SK-N-DZ (cell line): ENCODE data around the gene DYNLL1.
"Not testable (repeated sequence)": the region's sequence is repeated elsewhere in the genome, so short reads cannot be mapped to it uniquely, and the experiment has no call there.

Experiments used
- DNase-seq: peaks from one replicate; pipeline ENCODE4 v3.0.0-alpha.2; 2015; ENCODE audit warnings: low spot score

Gene DYNLL1

GRCh38 chr12:120508537-120508936 lies 12.6 kb downstream of the DYNLL1 start:
- no peak for DNase-seq

DNA sequence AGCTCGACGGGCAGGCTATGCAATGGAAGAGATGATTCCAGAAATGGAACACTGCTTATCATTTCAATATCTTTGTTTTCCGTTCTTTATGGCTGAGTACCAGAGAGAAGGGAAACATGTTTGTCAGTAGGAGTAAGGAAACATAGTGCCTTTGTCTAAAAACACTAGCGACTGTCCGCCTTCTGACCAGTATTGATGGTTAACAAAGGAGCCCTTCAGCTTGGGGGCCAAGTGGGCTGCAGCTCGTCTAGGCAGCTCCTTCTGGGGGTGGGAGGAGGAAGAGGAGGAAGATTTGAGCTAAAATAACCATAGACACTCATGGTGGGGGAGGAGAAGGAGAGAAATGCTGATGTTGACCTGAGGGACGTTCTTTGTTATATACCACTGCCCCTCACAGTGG lies 18.1 kb downstream of the DYNLL1 start:
- no peak for DNase-seq

DNA sequence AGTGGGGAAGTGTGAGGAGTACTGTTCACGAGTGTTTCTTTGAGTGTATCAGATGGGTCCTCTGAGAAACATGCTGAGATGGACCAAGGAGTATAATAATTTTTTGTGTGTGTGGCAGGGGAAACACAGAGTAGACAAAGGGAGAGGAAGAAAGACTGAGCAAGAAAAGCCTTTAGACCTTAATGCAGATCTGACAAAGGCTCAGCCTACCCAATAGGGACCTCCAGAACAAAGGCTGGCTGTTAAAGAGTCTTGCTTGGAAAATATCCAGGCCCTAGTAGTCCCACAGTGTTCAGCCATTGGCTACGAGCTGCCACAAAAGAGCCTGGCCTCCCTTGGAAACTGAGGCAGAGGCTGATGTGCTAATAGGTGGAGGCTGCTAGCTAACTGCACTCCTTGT lies 19.6 kb downstream of the DYNLL1 start:
- DNase-seq, result no peak

- DNase-seq, result not testable (repeated sequence)
Measured at GRCh38 chr12:120519324-120519723, 23.4 kb downstream of the DYNLL1 start.

DNA sequence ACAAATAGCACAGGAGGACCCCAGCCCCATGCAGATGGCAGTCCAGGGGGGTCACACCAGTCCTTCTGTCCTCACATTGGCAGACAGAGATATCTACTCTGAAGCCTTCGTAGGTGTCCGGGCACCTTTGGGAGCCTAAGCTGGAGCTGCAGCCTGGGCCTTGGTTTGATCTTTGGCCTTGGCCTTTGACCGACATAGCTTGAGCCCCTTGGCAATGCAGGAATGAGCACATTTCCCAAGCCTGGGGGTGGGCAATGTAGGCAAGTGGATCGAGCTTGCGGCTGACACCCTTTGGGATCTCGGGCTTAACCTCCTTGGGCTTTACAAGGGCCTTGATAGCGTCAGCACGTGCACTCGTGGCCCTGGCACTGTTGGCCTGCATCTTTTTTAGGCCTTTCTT lies 26.7 kb downstream of the DYNLL1 start:
- DNase-seq, result no peak

GRCh38 chr12:120528861-120529525 lies 33.1 kb downstream of the DYNLL1 start, which contains the start of gene COQ5:
Gene COQ5 (minus strand): TSS chr12:120529158. CDS start chr12:120529141, 17 bp downstream.
- DNase-seq, result peak; percentile 91

GRCh38 chr12:120529641-120530417 lies 33.9 kb downstream of the DYNLL1 start:
- peak; percentile 29 for DNase-seq

DNA sequence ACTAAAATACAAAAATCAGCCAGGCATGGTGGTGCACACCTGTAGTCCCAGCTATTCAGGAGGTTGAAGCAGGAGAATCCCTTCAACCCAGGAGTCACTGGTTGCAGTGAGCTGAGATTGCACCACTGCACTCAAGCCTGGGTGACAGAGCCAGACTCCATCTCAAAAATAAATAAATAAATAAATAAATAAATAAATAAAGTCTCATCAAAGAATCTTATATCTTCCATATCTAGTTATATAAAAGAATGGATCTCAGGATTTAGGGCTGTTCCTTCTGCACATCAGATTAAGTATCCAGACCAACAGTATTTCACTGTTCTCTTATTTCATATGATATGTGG lies 34.5 kb downstream of the DYNLL1 start:
- not testable (repeated sequence) for DNase-seq

GRCh38 chr12:120532701-120533238 lies 36.9 kb downstream of the DYNLL1 start:
- DNase-seq, result no peak

DNA sequence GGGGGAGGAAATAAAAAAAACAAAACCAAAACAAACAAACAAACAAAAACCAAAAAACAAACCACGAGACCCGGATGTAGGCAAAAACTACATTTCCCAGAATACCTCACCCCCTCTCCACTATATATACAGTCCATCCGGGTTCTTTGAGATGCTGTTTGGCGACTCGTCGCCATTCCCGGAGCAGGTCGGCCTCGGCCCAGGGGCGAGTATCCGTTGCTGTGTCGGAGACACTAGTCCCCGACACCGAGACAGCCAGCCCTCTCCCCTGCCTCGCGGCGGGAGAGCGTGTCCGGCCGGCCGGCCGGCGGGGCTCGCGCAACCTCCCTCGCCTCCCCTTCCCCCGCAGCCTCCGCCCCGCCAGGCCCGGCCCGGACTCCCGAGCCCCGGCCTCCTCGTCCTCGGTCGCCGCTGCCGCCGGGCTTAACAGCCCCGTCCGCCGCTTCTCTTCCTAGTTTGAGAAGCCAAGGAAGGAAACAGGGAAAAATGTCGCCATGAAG lies 38.3 kb downstream of the DYNLL1 start, which contains the start of gene RNF10:
TSS of gene RNF10 (plus strand) at position 154 of the 500 bp plus-strand sequence. CDS start 456 bp downstream, outside the sequence.
- peak; percentile 93 for DNase-seq

GRCh38 chr12:120534703-120535655 lies 39.1 kb downstream of the DYNLL1 start:
- peak; percentile 42 for DNase-seq

- no peak for DNase-seq
Measured at GRCh38 chr12:120536064-120536791, 40.3 kb downstream of the DYNLL1 start.

DNA sequence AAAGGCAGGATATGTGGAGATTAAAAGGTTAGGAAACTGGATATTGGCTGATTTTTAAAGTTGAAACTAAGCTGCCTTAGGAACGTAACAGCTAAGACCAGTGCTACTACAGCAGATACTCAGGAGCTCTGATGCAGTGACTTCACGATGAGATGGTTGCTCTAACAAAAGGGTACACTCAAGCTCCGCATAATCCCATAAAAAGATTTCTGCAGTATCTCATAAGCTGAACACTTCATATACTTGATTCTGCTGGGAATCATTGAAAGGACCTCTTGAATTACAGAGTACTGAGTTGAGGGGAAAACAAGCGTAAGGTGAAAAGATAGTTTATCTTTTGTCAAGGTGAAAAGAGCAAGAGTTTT lies 41.9 kb downstream of the DYNLL1 start:
- no peak for DNase-seq

DNA sequence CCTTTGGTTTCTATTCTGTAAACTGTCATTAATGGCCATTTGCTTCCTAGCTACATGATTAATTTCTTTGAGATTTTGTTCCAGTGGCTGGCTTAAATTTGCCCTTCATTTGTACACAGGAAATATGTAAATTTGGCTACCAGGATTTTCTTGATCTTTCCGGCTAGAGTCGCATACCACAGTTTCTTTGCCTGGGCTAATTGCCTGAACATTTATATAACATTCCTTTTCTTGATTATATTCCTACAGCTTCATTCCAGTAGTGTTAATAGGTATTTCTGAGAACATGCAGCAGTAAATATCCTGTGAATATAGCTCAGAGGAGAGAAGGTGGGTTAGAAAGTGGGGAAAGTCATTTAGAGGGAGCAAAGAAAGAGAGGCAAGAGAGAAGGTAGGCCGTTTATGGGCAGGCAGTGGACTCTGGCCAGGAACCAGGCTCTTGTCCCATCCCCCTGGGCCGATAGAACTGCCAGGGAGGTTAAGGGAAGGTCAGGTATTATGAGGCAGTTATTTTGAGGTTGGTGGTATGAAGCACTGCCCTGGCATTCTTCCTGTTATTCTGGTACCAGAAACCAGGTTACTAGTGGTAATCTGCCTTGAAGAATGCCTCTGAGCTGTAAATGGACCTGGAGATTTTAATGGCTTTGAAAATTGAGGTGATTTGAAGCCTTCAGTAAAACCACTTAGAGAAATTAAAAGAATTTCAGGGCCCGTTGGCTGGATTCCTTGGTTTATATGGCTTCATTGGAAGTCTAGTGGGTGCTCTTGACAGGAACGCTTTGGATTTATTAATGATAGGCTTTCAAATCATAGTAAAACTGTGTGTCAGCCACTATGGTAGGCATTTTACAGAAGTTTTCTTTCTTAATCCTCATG lies 42.6 kb downstream of the DYNLL1 start:
- DNase-seq, result no peak

GRCh38 chr12:120539303-120539702 lies 43.4 kb downstream of the DYNLL1 start:
- DNase-seq, result no peak

DNA sequence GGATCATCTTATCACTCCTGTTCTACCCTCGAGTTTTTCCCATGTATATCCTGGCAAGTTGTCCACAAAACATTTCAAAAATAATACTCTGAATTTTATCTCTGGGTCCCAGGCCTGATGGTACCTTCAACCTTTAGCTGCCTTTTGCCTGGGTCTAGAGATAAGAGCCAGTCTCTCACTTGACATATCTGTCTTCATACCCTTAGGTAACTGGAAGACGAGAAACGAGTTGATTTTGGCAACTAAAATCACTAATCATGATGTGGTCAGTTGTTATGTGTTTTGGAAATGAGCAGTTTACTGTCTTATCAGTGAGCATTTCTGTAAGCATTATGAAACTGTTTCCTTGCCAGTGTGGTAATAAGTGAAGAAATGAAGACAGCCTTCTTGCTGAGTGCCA lies 44.5 kb downstream of the DYNLL1 start:
- DNase-seq, result no peak

GRCh38 chr12:120542166-120542565 lies 46.3 kb downstream of the DYNLL1 start:
- DNase-seq, result no peak

GRCh38 chr12:120544691-120545090 lies 48.8 kb downstream of the DYNLL1 start:
- DNase-seq, result no peak

DNA sequence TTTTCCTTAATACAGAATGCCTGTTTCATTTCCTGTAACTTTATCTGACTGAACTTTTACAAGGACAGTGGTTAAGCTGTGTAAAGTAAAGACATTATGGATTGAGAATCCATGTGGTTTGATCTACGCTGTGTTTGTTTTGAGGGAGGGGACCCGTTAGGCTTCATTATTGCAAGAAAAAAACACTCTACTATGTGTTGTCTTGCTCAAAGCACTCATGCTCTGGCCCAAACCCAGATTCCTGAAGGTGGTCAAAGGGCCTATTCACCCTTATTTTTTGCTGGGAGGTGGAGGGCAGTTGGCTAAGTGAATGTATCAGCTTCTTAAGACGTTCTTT lies 50.1 kb downstream of the DYNLL1 start:
- DNase-seq, result no peak
